ENCODE measurements around the gene TCEANC.

TCEANC gene

GRCh38 chrX:13711141-13711540, 58.2 kb downstream of the TCEANC start:
- Histone ChIP-seq H3K36me3 (ENCODE audit: control insufficient read depth in 2 of 2, insufficient read depth in 1 of 2, low read length in 2 of 2) (peaks cover 75 to 87% of the 10 kb centered on the region in 2 experiments), H3K9me3 (ENCODE audit: control insufficient read depth, insufficient read depth, low read depth, low read length) (no peaks in the 10 kb centered on the region), H3K4me3 (ENCODE audit: low read depth, low read length) (no peak overlapping the region), H3K4me1 (ENCODE audit: control insufficient read depth, insufficient read depth, low read length) (no peaks in the 10 kb centered on the region), H3K27ac (ENCODE audit: extremely low read depth, low read depth, low read length) (no peak overlapping the region)
- TF ChIP-seq HOXC10 (CRISPR knock-in tag; IDR thresholded peaks at IDR 0.05) (no peak), ZNF10 (tag by site-specific recombination; IDR thresholded peaks at IDR 0.05) (no peak), BCL11A (tag by site-specific recombination; IDR thresholded peaks at IDR 0.05; ENCODE audit: low read depth) (no peak)
- POLR2A ChIA-PET, result interaction anchor here (0.6 to 1.8 kb wide), 4 partner anchors 12 to 50 kb away, joined by 3 to 7 read pairs (median 6); partner anchors contain the start of genes OFD1, RAB9A and TRAPPC2
- CTCF ChIA-PET, result interaction anchor here (0.6 kb wide), 1 partner anchor 8 kb away, joined by 3 read pairs; no protein-coding TSS in a partner anchor
